HG03565 (cell line): Measurements from ENCODE around the gene PLEK.

ENCODE experiments used
- ATAC-seq: cut with Tn5 transposase; IDR thresholded peaks from one replicate; pipeline ENCODE4 v1.9.1; 2021; ENCODE audit warnings: mild to moderate bottlenecking, moderate library complexity; ENCODE audit not compliant: unreplicated experiment

Gene PLEK

GRCh38 chr2:68414452-68414851 is 49.4 kb downstream of the PLEK start:
- ATAC-seq, result no peak

DNA sequence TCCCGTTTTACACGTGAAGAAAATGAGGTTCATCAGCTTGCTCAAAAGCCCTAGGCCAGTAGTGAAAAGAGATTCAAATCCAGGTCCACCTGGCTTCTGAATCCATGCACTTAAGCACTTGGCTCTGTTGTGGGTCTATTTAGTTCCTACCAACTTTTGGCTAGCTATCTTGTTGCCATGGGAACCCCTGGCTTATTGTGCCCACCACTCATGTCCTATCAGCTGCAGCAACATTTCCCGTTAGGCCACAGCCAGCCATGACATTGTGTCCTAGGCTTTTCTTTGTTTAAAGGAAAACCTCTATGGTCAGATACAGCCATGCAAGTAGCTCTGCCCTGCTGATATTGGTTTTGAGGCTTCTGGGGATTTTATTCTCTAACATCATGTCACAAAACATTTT is 49.8 kb downstream of the PLEK start:
- ATAC-seq, result no peak

DNA sequence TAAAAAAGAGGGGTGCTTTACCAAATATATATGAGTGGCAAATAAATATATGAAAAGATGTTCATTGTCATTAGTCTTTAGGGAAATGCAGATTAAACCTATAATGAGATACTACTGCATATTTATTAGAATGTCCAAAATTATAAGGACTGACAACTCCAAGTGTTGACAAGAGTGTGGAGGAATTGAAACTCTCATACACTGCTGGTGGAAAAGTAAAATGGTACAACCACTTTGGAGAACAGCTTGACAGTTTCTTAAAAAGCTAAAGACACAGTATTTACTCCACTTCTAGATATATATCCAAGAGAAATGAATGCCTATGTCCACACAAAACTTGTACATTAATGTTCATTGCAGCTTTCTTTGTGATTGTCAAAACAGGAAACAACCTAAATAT is 50.4 kb downstream of the PLEK start:
- no peak for ATAC-seq

GRCh38 chr2:68416081-68416675 is 51.1 kb downstream of the PLEK start:
- no peak for ATAC-seq

DNA sequence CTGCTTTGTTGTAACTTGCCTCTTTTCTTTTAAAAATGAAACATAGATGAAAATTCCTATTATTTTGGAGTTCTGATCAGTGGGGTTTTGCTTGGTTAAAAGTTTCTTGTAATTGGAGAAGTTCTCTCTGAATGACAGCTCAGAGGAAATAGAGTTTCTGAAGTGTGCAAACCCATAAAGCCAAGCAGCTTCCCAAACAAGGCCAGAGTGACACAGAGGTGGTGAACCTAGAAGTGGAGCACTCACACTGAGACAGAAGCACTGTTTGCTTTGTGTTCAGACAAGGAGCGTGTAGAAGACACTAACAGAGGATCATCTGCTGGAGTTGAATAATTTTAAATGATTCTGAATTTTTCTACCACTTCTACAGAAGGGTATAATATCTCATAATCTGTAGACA is 52.8 kb downstream of the PLEK start:
- ATAC-seq, result no peak

GRCh38 chr2:68418419-68418818 is 53.3 kb downstream of the PLEK start:
- ATAC-seq, result no peak

- ATAC-seq, result no peak
Measured at GRCh38 chr2:68418855-68419254, 53.8 kb downstream of the PLEK start.

- no peak for ATAC-seq
Measured at GRCh38 chr2:68420254-68420910, 55.3 kb downstream of the PLEK start.

- peak; percentile 83 for ATAC-seq
Measured at GRCh38 chr2:68423966-68424650, 59.0 kb downstream of the PLEK start.

GRCh38 chr2:68425503-68425902 is 60.4 kb downstream of the PLEK start:
- ATAC-seq, result no peak

GRCh38 chr2:68426446-68426845 is 61.4 kb downstream of the PLEK start:
- ATAC-seq, result no peak

- peak; percentile 22 for ATAC-seq
Measured at GRCh38 chr2:68426848-68427579, 61.9 kb downstream of the PLEK start.

DNA sequence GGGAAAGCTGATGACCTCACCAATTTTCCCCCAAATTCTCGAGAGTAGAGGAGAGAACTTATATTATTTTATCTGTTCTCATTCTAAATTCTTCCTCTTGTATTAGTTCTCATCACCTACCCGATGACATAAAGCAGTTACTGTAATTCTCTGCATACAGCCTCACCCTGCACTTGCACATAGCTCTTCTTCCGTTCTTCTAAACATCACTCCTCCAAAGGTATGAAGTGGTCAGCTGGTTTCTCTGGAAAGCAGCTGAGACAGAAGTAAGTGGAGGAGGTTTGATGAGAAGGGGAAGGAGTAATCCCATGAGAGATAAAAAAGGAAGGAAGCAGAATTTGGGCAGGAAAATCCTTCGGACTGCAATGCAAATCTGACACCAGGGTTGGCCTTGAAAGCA is 63.0 kb downstream of the PLEK start:
- no peak for ATAC-seq

- no peak for ATAC-seq
Measured at GRCh38 chr2:68428746-68429145, 63.7 kb downstream of the PLEK start.

DNA sequence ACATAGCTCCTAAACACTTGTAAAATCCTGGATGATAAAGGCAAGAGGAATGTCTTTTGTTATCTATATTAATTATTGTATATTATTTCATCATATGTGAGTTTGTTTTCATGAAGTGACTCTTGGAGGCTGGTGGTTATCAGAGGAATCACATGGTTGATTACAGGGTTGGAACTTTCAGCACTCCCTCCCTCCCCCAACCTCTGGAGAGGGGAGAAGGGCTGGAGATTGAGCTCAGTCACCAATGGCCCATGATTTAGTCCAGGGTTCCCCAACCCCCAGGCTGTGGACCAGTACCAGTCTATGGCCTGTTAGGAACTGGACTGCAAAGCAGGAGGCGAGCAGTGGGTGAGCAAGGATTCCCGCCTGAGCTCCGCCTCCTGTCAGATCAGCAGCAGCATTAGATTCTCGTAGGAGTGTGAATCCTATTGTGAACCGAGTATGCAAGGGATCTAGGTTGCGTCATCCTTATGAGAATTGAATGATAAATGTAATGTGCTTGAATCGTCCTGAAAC is 64.3 kb downstream of the PLEK start:
- ATAC-seq, result no peak

DNA sequence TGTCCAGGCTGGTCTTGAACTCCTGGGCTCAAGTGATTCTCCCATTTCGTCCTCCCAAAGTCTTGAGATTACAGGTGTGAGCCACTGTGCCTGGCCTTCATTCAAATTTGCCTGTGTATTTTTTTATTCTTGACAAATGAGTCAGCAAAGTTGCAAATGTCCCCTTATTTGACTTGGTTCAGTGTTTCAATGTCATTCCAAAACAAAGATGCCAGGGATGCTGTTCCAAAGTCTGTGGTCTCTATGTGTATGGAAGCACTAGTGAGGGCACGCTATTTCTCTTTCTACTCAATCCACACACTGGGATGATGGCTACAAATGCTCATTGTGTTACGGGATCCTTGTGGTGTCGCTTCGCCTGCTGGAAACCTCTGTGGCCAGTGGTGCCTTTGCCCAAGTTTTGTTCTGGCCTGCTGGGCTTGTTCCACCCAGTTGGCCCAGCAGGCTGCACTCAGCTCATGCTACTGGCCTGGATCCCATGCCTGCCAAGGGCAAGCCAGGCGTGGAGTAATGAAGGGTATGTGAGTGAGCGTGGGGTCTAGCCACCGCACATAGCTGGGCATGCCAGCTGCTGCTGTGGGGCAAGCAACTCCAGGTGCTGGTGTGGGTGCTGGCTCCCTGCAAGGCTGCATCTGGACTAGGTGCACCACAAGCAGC is 66.4 kb downstream of the PLEK start:
- no peak for ATAC-seq

GRCh38 chr2:68432696-68433658 is 67.9 kb downstream of the PLEK start:
- no peak for ATAC-seq

- ATAC-seq, result no peak
Measured at GRCh38 chr2:68434981-68435380, 69.9 kb downstream of the PLEK start.

DNA sequence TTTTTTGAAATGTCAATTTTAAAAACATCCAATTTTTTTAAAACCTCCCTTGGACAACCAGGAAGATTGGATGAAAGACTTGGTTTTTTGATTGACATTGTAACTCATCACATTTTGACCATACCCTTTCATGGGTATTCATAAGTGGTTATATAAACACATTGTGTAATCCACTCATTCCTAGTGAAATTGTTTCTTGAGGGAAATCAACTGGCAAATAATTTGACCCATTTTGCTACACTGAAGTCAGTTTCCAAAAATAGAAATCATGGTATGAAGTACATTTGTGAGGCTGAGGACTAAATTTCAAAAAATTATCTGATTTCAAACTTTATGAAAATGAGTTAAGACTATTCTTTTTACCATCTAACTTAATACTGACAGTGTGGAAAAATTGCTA is 70.5 kb downstream of the PLEK start:
- ATAC-seq, result no peak

DNA sequence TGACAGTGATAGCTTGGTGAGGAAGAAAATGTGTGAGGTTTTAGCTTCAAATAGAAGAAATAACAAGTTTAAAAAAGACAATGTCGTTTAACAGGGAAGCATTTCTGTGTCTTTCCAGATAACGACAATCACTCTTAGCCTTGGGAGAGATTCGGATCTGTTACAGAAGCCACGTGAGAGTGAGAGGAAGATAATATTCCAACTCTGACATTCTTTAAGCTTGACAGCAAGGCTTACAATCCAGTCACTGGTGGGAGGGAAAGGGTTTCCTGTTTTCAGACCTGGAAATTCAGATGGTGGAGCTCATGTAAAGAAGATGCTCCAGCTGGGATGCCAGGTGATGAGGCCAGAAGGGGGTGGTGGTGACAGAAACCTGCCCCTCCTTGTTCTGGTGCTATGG is 71.2 kb downstream of the PLEK start:
- no peak for ATAC-seq
